Fibroblast of skin of scalp (primary cell): Measurements from ENCODE around the gene EDEM1.
"Not testable (repeated sequence)": the region's sequence is repeated elsewhere in the genome, so short reads cannot be mapped to it uniquely, and the experiment has no call there.

Experiments used
- DNase-seq: peaks from one replicate; pipeline ENCODE4 v3.0.0-alpha.2; 2013

EDEM1 gene

DNA sequence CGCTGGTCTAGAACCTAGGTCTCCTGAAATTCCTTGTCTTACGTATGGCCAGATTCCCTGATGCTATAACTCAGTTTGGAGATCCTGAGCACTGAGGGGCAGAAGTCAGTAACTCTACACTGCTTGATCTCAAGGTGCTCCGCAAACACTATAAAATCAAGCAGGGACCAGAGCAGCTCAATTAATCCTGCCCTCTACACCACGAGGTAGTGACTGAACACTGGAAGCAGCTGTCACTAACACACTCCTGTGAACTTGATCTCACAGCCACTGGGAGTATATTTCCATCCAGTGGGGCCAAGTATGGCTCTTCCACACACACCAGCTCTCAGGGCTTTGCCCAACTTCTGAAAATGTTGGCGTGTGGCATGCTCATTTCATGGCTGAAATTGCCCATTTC, 51.0 kb downstream of the EDEM1 start:
- DNase-seq, result no peak

DNA sequence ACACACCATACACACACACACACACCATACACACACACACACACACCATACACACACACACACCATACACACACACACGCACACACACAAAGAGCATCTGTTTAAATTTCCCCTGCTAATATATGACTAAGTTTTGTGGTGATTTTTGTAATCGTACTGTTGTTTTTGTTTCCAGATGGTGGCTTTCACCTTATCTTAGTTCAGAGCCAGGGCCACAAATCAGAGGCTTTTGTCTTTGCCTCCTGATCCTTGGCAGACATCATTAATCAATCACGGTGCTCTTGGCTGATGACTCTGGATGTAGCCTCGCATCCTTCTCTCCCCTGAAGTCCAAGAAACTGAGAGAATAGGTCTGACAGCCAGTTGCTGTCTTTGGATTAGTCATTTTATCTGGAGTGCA, 52.1 kb downstream of the EDEM1 start:
- no peak for DNase-seq

DNA sequence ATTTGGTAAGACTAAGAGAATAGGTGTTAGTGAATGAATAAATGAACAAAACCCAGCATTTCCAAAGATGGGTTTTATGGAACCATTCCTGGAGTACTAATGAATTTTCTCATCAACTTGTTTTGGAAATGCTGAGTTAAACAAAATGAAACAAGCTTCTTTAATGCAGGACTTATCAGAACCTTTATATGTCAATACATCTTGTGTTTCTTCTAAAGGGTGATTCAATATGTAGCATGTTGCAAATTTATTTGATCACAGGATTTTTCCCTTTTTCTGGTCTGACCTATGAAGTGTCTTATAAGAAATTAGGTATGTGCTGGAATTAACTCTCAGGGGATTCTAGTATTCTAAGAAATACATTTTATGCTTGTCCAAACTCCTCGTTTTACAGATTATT, 53.2 kb downstream of the EDEM1 start:
- no peak for DNase-seq

DNA sequence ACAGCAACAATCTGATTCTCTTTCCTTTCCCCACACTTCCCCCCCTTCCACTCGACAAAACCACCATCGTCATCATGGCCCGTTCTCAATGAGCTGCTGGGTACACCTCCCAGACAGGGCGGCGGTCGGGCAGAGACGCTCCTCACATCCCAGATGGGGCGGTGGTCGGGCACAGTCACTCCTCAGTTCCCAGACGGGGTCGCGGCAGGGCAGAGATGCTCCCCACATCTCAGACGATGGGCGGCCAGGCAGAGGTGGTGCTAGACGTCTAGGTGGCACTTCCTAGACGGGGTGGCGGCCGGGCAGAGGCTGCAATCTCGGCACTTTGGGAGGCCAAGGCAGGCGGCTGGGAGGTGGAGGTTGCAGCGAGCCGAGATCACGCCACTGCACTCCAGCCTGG, 55.3 kb downstream of the EDEM1 start:
- not testable (repeated sequence) for DNase-seq

DNA sequence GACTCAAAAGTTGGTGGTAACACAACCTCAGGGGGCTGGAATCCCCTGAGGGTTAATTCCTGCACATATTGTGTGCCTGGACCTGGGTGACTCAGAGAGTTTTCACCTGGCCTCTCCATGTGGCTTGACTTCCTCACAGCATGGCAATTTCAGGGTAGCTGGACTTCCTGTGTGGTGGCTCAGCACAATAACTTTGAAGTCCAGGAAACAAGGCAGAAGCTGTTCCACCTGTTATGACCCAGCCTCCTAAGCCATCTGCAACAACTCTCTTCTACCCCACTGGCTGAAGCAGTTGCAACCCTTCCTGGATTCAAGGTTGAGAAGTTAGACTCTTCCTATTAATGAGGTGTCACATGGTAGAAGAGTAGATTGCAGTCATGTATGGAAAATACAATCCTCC, 58.4 kb downstream of the EDEM1 start:
- DNase-seq, result no peak

DNA sequence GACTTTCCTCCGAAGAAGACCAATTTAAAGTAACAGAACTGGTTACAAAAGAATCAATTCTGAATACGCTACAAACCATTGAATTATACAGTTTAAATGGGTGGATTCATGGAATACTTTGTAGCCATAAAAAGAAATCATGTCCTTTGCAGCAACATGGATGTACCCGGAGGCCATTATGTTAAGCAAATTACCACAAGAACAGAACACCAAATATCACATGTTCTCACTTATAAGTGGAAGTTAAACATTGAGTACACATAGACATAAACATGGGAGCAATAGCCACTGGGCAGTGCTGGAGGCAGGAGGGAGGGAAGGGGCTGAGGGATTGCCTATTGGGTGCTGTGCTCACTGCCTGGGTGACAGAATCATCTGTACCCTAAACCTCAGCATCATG, 61.3 kb downstream of the EDEM1 start:
- no peak for DNase-seq

DNA sequence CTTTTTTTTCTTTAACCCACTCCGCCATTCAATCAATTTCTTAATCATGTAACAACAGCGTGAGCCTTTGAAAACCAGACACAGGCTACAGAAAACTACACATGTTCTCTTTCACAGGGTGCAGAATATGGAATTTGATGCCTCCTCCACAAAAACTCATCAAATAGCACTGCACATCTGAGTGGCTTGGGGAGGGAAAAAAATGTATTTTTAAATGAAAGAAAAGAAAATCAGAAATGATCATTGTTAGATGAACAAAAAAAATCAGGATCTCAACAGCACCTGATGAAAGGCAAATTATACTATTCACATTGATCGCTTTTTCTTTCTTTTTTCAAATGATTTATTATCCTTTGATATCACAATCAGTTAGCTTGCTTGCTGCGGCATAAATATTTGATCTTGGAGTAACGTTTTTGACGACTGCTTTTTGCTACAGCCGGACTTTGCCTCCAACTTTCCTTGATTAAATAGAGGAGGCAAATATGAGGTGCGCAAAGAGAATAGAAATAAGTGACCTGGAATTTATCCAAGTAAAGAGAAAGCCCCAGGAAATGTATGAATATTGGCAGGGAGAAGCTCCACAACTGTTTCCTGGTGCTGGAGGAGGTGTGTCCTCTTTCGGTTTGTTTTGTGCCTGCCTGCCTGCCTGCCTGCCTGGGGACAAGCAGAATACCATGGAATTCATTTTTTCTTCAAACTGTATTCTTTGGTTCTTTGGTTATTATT, 63.1 kb downstream of the EDEM1 start:
- peak; percentile 11 for DNase-seq

DNA sequence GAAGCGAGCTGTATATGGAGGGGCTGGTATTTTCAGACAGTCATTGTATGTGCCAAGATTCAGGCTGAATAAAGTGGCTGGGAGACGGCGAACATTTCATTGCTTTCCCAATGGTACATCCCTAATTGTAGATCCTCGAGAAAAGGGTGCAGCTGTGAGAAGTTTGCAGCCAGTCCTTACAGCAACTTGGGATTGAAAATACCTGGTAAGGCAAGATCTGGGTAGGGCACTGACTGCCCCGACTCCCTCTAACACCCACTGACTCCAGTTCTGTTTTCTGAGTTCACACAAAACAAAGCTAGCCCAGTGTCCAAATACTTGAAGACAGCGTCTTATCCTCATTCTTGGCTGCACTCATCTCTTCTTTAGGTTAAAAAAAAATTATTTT, 63.7 kb downstream of the EDEM1 start:
- DNase-seq, result no peak

DNA sequence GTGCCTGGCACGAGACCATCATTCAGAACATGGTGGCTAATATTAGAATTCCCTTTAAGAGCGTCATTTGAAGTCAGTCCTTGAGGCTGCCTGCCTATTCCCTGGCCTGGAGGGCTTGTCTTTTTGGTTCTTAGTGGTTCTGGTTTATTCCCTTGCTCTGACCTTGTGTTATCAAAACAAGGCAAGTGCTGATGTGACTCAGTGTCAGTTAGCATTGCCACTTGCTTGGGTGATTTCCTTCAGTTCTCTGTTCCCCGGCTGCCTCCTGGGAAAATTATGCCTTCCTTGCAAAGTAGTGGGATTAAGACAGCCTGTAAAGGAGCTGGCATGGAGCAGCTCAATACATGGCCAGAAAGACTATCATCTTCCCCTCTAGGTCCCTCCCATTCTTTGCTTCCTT, 64.6 kb downstream of the EDEM1 start:
- no peak for DNase-seq

DNA sequence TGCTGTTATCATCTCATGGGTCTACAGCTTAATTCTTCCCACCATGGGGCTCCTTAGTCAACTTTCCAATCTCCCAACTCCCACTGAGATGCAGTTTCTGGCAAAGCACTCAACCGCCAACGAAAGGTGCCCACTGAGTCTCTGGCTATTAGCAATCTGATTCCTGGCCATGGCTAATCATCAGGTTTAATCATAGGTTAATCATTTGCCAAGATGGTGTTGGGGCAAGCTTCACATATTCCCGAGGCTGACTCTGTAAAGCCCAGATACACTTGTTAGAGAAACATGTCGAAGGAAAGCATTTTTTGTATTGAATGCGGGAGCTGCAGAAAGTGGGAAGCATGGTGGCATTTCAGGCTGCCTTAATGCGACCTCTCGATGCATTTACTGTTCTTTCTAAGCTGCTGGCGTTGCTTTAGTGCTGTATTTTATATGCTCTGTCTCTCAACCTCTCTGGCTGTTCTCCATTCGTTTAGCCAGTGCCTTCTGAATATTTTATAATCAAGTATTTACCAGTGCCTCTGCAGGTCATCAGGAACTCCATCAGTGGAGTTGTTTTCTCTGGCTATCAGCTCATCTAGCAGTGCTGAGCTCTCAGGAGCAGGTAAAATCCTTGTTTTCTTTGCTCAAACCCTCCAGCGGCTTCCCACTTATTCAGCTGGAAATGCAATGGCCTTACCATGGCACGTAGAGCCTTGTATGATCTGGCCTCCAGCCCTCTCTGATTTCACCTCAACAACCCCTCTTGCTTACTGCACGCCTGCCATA, 67.0 kb downstream of the EDEM1 start:
- DNase-seq, result no peak

DNA sequence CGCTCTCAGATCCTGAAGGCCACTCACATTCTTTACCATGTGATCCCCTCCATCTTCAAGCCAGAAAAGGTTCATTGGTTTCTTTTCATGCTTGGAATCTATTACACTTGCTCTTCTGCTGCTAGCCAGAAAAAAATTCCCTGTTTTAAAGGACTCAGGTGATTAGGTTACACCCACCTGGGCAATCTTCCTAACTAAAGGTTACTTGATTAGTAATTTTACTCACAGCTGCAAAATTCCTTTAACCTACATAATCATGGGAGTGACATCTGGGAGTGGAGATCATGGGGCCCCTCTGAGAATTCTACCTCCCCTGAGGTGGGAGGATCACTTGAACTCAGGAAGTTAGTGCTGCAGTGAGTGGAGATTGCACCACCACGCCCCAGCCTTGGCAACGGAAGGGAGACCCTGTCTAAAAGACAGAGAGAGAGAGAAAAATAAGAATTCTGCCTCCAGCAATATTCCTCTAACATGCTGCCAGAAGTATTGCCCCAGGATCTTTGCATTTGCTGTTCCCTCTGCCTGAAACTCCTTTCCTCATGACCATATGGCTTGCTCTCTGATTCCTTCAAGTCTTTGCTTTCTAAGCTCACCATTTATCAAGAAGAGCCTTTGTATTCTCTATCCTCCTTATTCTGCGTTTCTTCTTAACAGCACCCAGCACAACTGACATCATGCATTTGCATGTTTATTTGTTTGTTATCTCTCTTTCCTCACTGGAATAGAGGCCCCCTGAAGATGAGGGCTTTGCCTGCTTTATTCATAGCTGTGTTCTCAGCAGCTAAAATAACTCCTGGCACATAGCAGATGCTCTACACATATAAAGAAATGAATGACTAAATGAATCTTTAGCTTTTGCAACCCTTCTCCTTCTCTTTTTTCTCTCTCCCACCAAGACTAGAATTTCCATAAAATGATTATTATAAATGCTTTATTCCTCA, 68.2 kb downstream of the EDEM1 start:
- DNase-seq, result no peak

DNA sequence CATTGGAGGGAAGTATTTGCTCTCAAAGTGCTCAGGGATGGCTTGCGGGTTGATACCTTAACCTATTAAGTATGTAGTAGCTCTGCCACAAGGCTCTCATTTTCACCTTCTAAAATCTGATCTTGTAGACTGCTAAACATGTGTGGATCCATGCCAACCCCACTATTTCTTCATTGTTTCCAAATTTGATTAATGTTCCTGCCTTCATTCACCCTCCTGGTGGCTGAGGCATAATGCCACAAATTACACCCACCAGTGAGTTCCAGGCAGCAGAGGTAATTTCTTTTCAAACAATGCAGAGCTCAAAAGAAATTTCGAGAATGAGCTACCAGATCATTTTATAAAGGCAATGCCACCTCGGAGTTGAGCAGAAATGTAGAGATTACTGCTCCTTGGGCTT, 71.0 kb downstream of the EDEM1 start:
- no peak for DNase-seq

DNA sequence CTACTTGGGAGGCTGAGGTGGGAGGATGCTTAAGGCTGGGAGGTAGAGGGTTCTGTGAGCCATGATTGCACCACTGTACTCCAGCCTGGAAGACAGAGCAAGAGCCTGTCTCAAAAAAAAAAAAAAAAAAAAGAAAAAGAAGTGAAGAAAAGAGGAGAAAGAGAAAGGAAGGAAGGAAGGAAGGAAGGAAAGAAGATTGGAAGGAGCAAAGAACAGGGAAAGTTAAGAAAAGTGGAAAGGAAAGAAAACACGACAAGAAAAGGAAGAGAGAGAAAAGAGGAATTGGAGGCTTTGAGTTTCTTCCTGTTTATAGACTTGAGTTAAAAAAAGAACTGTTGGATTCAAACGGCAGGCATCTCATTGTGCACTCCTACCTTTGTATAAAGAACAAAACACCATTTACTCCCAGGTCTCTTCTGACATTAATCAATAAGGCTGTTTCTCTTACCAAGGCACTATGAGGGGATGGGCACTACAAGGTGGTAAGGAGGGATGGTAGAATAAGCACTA, 73.5 kb downstream of the EDEM1 start:
- DNase-seq, result no peak

DNA sequence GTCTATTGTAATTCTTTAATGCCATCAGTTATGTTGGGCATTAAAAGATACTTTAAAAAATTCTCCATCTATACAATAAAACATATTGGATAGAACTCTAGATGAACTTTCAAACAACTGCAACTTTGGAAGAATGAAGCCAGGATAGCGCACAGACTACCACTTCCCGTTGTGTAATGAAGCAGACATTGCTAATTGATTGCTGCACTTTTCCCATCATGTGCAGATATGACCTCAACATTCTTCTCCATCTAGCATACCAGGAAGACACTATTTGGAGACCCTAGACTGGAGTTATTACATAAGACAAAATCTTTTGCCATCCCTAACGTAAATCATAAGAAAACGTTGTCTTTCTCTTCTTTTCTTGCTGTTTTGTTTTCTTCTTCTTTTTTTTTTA, 75.0 kb downstream of the EDEM1 start:
- no peak for DNase-seq

DNA sequence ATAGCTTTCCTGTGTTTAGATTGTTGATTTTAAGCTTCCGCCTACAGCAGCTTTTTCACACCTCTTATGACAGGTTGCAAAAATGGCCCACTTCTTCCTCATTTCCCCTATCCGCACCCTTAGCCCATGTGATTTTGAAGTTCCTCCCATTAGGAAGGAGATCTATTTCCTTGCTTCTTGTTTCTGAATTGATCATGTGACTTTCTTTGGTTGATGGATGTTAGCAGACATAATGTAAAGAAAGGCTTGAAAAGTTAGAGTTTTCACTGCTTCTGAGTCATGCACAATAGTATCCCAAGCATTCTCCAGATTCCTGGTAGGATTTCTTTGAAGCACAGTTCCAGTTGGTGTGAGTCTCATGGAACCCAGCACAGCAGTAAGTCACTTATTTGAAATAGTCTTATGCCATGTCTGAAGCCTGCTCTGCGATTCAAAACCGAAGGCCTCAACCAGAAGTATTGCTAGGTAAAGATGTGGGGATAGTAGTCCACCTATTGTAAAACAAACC, 76.6 kb downstream of the EDEM1 start:
- DNase-seq, result peak; percentile 60

DNA sequence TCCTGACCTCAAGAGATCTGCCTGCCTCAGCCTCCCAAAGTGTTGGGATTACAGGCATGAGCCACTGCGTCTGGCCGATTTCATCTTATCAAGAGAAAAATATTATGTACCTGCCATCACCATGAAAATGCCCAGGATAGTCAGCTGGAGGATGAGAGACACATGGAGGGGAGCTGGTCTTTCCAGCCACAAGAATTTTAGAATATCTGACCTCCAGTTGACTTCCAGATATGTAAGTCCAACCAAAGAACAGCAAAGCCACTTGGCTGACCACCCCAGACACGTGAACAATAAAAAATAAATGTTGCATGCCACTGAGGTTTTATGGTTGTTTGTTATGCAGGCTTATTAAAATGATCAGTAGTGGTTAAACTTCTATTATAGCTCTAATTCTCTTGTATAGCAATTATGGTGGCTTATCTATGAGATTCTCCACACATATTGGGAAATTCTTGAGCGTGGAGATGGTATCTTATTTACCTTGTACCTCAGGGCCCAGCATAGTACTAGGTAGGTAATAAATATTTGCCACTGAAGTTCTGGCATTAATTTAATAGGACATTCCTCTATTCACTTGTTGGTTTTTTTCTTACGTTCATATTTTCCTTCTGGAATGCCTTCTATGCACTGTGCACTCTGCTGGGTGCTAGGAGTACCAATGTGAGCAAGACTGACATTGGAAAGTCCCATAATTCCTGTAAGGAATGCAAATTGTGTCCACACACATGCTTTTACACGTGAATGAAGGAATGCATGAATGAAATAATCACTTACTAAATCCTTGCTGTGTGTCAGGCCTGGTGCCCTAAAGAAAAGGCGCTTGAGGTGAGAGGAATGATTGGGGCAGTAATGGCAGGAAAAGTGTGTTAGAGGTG, 77.6 kb downstream of the EDEM1 start:
- peak; percentile 20 for DNase-seq

DNA sequence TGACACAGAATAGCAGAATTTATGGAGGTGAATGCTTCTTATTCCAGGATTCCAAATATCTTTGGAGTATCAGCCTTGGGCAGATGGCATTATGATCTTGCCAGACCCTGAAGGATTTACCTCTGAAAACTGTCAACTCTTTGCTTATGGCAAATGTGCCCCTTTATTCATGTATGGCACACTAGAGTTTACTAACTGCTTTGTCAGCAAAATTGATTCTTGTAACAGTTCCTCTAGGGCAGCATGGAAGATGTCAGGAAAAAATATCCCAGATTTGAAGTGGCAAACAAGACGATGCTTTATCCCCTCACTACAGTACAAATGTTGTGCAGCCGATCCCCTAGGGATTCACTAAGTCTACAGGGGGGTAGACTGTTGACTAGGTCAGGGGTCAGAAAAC, 79.7 kb downstream of the EDEM1 start:
- DNase-seq, result no peak

DNA sequence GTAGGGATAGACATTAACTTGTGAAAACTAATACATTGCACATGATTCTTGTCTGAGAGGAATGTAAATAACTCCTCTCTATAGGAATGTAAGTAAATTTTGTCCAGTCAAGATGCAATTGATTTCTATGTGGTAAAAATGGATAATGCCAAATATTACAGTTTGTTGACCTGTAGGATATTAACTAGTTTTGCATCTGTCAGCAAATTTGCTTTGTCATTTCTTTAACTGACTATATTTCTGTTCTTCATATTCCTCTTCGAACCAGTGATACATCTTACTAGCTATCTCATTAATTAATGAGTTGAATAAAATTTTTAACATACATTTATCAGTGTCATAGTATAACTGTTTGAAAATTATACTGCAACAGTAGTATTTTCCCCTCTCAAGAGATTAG, 80.4 kb downstream of the EDEM1 start:
- DNase-seq, result no peak
